MG63 (cell line): ENCODE results near the gene USP6NL. TPM values are rescaled to one million over a fixed set of nuclear protein-coding genes. Genes with fewer than 3 reads are reported as not detected.

Experiments
- DNase-seq: peaks from one replicate; pipeline ENCODE4 v3.0.0-alpha.2; 2020
- H3K27me3 ChIP-seq: fragments of 250-450 bp; sonication (Bioruptor Pico); 2 replicates; pipeline ENCODE4 v1.5.1; 2020; ENCODE audit warnings: mild to moderate bottlenecking, moderate library complexity
- H3K36me3 ChIP-seq: fragments of 250-450 bp; sonication (Bioruptor Pico); 2 replicates; pipeline ENCODE4 v1.5.1; 2020; ENCODE audit warnings: mild to moderate bottlenecking, moderate library complexity
- H3K4me3 ChIP-seq: fragments of 250-450 bp; sonication (Bioruptor Pico); 2 replicates; pipeline ENCODE4 v1.5.1; 2020; ENCODE audit warnings: mild to moderate bottlenecking, moderate library complexity
- H3K9me3 ChIP-seq: fragments of 250-450 bp; sonication (Bioruptor Pico); 2 replicates; pipeline ENCODE4 v1.5.1; 2020; ENCODE audit warnings: mild to moderate bottlenecking, moderate library complexity
- total RNA-seq: library from RNA; depleted of rRNA; stranded (reverse); fragments of >200 nt; shearing (Covaris generic); gene quantifications from 2 replicates; pipeline ENCODE4 v1.2.3, GENCODE V29; 2014; ENCODE audit warnings: low replicate concordance

USP6NL gene
- total RNA-seq, 1 experiment from 2014 or later, result 4.0 TPM

GRCh38 chr10:11576092-11576809 is 35.2 kb downstream of the USP6NL start:
- Histone ChIP-seq H3K27me3 (no peaks in the 10 kb centered on the region), H3K4me3 (no peak overlapping the region), H3K36me3 (no peaks in the 10 kb centered on the region), H3K9me3 (no peaks in the 10 kb centered on the region)
- no peak for DNase-seq

GRCh38 chr10:11573497-11573896 is 38.0 kb downstream of the USP6NL start:
- Histone ChIP-seq H3K9me3 (no peaks in the 10 kb centered on the region), H3K27me3 (no peaks in the 10 kb centered on the region), H3K36me3 (no peaks in the 10 kb centered on the region), H3K4me3 (no peak overlapping the region)
- no peak for DNase-seq

GRCh38 chr10:11570751-11571150 is 40.7 kb downstream of the USP6NL start:
- H3K27me3 ChIP-seq, result no peaks in the 10 kb centered on the region
- no peak for DNase-seq
- H3K9me3 ChIP-seq, result no peaks in the 10 kb centered on the region
- no peak overlapping the region for H3K4me3 ChIP-seq
- H3K36me3 ChIP-seq, result no peaks in the 10 kb centered on the region

GRCh38 chr10:11569471-11569870 is 42.0 kb downstream of the USP6NL start:
- H3K9me3 ChIP-seq, result no peaks in the 10 kb centered on the region
- no peaks in the 10 kb centered on the region for H3K27me3 ChIP-seq
- H3K36me3 ChIP-seq, result no peaks in the 10 kb centered on the region
- no peak for DNase-seq
- H3K4me3 ChIP-seq, result no peak overlapping the region

- Histone ChIP-seq H3K27me3 (no peaks in the 10 kb centered on the region), H3K9me3 (no peaks in the 10 kb centered on the region), H3K36me3 (no peaks in the 10 kb centered on the region), H3K4me3 (no peak overlapping the region)
- DNase-seq, result no peak
These were observed 42.9 kb downstream of the USP6NL start for GRCh38 chr10:11568578-11568977.

GRCh38 chr10:11564741-11565140 is 46.7 kb downstream of the USP6NL start:
- Histone ChIP-seq H3K4me3 (no peak overlapping the region), H3K27me3 (no peaks in the 10 kb centered on the region), H3K36me3 (no peaks in the 10 kb centered on the region), H3K9me3 (no peaks in the 10 kb centered on the region)
- no peak for DNase-seq

GRCh38 chr10:11563936-11564335 is 47.5 kb downstream of the USP6NL start:
- Histone ChIP-seq H3K27me3 (no peaks in the 10 kb centered on the region), H3K4me3 (no peak overlapping the region), H3K9me3 (no peaks in the 10 kb centered on the region), H3K36me3 (no peaks in the 10 kb centered on the region)
- no peak for DNase-seq

GRCh38 chr10:11562888-11563287 is 48.6 kb downstream of the USP6NL start:
- H3K27me3 ChIP-seq, result no peaks in the 10 kb centered on the region

GRCh38 chr10:11560076-11560709 is 51.3 kb downstream of the USP6NL start:
- peaks cover 2% of the 10 kb centered on the region for H3K9me3 ChIP-seq
- H3K36me3 ChIP-seq, result no peaks in the 10 kb centered on the region
- no peak overlapping the region for H3K4me3 ChIP-seq
- no peaks in the 10 kb centered on the region for H3K27me3 ChIP-seq
- DNase-seq, result no peak

More at GRCh38 chr10:11562888-11563287, 48.6 kb downstream of the USP6NL start:
- no peak for DNase-seq
- no peak overlapping the region for H3K4me3 ChIP-seq
- no peaks in the 10 kb centered on the region for H3K36me3 ChIP-seq
- no peaks in the 10 kb centered on the region for H3K9me3 ChIP-seq

GRCh38 chr10:11557967-11558366 is 53.5 kb downstream of the USP6NL start:
- DNase-seq, result no peak
- H3K9me3 ChIP-seq, result peaks cover 2% of the 10 kb centered on the region
- H3K4me3 ChIP-seq, result no peak overlapping the region
- no peaks in the 10 kb centered on the region for H3K36me3 ChIP-seq
- no peaks in the 10 kb centered on the region for H3K27me3 ChIP-seq

- Histone ChIP-seq H3K4me3 (no peak overlapping the region), H3K36me3 (no peaks in the 10 kb centered on the region), H3K27me3 (no peaks in the 10 kb centered on the region), H3K9me3 (peaks cover 2% of the 10 kb centered on the region)
- DNase-seq, result no peak
These were observed 53.9 kb downstream of the USP6NL start for GRCh38 chr10:11557513-11557912.

GRCh38 chr10:11555556-11555955 is 55.9 kb downstream of the USP6NL start:
- DNase-seq, result no peak
- Histone ChIP-seq H3K4me3 (no peak overlapping the region), H3K27me3 (no peaks in the 10 kb centered on the region), H3K9me3 (peaks cover 2% of the 10 kb centered on the region), H3K36me3 (no peaks in the 10 kb centered on the region)

- Histone ChIP-seq H3K27me3 (no peaks in the 10 kb centered on the region), H3K36me3 (no peaks in the 10 kb centered on the region), H3K9me3 (peaks cover 2% of the 10 kb centered on the region), H3K4me3 (no peak overlapping the region)
- no peak for DNase-seq
These were observed 57.6 kb downstream of the USP6NL start for GRCh38 chr10:11553773-11554381.

- Histone ChIP-seq H3K4me3 (no peak overlapping the region), H3K9me3 (peaks cover 2% of the 10 kb centered on the region)
These were observed 59.4 kb downstream of the USP6NL start for GRCh38 chr10:11551916-11552602.

GRCh38 chr10:11551104-11551503 is 60.3 kb downstream of the USP6NL start:
- no peak for DNase-seq
- Histone ChIP-seq H3K27me3 (no peaks in the 10 kb centered on the region), H3K4me3 (no peak overlapping the region), H3K36me3 (no peaks in the 10 kb centered on the region), H3K9me3 (no peaks in the 10 kb centered on the region; the same call in 1 of the 2 replicates)

More at GRCh38 chr10:11551916-11552602, 59.4 kb downstream of the USP6NL start:
- H3K36me3 ChIP-seq, result no peaks in the 10 kb centered on the region
- H3K27me3 ChIP-seq, result no peaks in the 10 kb centered on the region
- DNase-seq, result peak; percentile 16

- H3K4me3 ChIP-seq, result no peak overlapping the region
- H3K9me3 ChIP-seq, result no peaks in the 10 kb centered on the region
- no peaks in the 10 kb centered on the region for H3K36me3 ChIP-seq
- no peak for DNase-seq
- H3K27me3 ChIP-seq, result no peaks in the 10 kb centered on the region
These were observed 62.7 kb downstream of the USP6NL start for GRCh38 chr10:11548768-11549099.

- no peak overlapping the region for H3K4me3 ChIP-seq
- H3K36me3 ChIP-seq, result no peaks in the 10 kb centered on the region
- no peaks in the 10 kb centered on the region for H3K9me3 ChIP-seq
- H3K27me3 ChIP-seq, result no peaks in the 10 kb centered on the region
- no peak for DNase-seq
These were observed 63.2 kb downstream of the USP6NL start for GRCh38 chr10:11548065-11548767.
